GM19240 (cell line): ENCODE results near the gene NUP93.

Source experiments
- DNase-seq: peaks from one replicate; pipeline ENCODE4 v3.0.0; 2011; ENCODE audit warnings: low spot score; ENCODE audit not compliant: insufficient read length

Gene NUP93

GRCh38 chr16:56848029-56848936, 118.4 kb downstream of the NUP93 start:
- DNase-seq, result no peak

GRCh38 chr16:56848955-56849689, 119.2 kb downstream of the NUP93 start:
- no peak for DNase-seq

- DNase-seq, result no peak
Measured at GRCh38 chr16:56849690-56850680, 120.1 kb downstream of the NUP93 start.

- no peak for DNase-seq
Measured at GRCh38 chr16:56851671-56852400, 121.9 kb downstream of the NUP93 start.

- DNase-seq, result no peak
Measured at GRCh38 chr16:56852401-56852730, 122.4 kb downstream of the NUP93 start.

GRCh38 chr16:56852968-56853367, 123.0 kb downstream of the NUP93 start:
- DNase-seq, result no peak

- no peak for DNase-seq
Measured at GRCh38 chr16:56855201-56855600, 125.3 kb downstream of the NUP93 start.

- DNase-seq, result no peak
Measured at GRCh38 chr16:56855946-56856345, 126.0 kb downstream of the NUP93 start.

- DNase-seq, result no peak
Measured at GRCh38 chr16:56856876-56857447, 127.0 kb downstream of the NUP93 start.

- no peak for DNase-seq
Measured at GRCh38 chr16:56858374-56858773, 128.4 kb downstream of the NUP93 start.

- no peak for DNase-seq
Measured at GRCh38 chr16:56859636-56860035, 129.7 kb downstream of the NUP93 start.

GRCh38 chr16:56860226-56861020, 130.5 kb downstream of the NUP93 start:
- DNase-seq, result peak; percentile 85

GRCh38 chr16:56861092-56861610, 131.2 kb downstream of the NUP93 start:
- no peak for DNase-seq

- DNase-seq, result no peak
Measured at GRCh38 chr16:56861756-56862155, 131.8 kb downstream of the NUP93 start.

GRCh38 chr16:56862776-56863175, 132.8 kb downstream of the NUP93 start:
- DNase-seq, result no peak

GRCh38 chr16:56864960-56865359, 135.0 kb downstream of the NUP93 start, which contains the start of gene SLC12A3:
Gene SLC12A3 (plus strand): TSS chr16:56865207. CDS start chr16:56865236, 29 bp downstream.
- DNase-seq, result no peak

GRCh38 chr16:56865394-56866062, 135.6 kb downstream of the NUP93 start:
- DNase-seq, result no peak

GRCh38 chr16:56866955-56867830, 137.3 kb downstream of the NUP93 start:
- DNase-seq, result no peak
